Islet of Langerhans (tissue), 1 donor: ENCODE measurements around the gene MAGI1.
A peak's percentile ranks its signal among the peaks of the same experiment; 100 is the strongest.
"Not testable (repeated sequence)": the region's sequence is repeated elsewhere in the genome, so short reads cannot be mapped to it uniquely, and the experiment has no call there.

Source experiments
- FAIRE-seq: peaks from one replicate; lab custom pipeline; 2011; peaks lifted over from hg19 to GRCh38; lab: Jason Lieb, UNC

Gene MAGI1

GRCh38 chr3:65873028-65873427, 165.7 kb downstream of the MAGI1 start:
- peak; percentile 43 for FAIRE-seq

GRCh38 chr3:65871305-65872141, 167.2 kb downstream of the MAGI1 start:
- FAIRE-seq: peak; percentile 77

GRCh38 chr3:65869798-65870197, 168.9 kb downstream of the MAGI1 start:
- FAIRE-seq: no peak

GRCh38 chr3:65867463-65868210, 171.1 kb downstream of the MAGI1 start:
- no peak for FAIRE-seq

GRCh38 chr3:65864357-65864904, 174.3 kb downstream of the MAGI1 start:
- no peak for FAIRE-seq

- FAIRE-seq: no peak
Observed at GRCh38 chr3:65861718-65862117, 177.0 kb downstream of the MAGI1 start.

- FAIRE-seq: not testable (repeated sequence)
Observed at GRCh38 chr3:65859612-65860011, 179.1 kb downstream of the MAGI1 start.

- no peak for FAIRE-seq
Observed at GRCh38 chr3:65858749-65859148, 180.0 kb downstream of the MAGI1 start.

- no peak for FAIRE-seq
Observed at GRCh38 chr3:65857327-65857726, 181.4 kb downstream of the MAGI1 start.

- FAIRE-seq: no peak
Observed at GRCh38 chr3:65856907-65857306, 181.8 kb downstream of the MAGI1 start.

GRCh38 chr3:65855370-65856100, 183.2 kb downstream of the MAGI1 start:
- no peak for FAIRE-seq

GRCh38 chr3:65854606-65855304, 184.0 kb downstream of the MAGI1 start:
- FAIRE-seq: peak; percentile 24

- no peak for FAIRE-seq
Observed at GRCh38 chr3:65851827-65852226, 186.9 kb downstream of the MAGI1 start.

GRCh38 chr3:65850261-65850660, 188.5 kb downstream of the MAGI1 start:
- FAIRE-seq: no peak

- FAIRE-seq: no peak
Observed at GRCh38 chr3:65848024-65848423, 190.7 kb downstream of the MAGI1 start.

- FAIRE-seq: no peak
Observed at GRCh38 chr3:65846936-65847335, 191.8 kb downstream of the MAGI1 start.

- no peak for FAIRE-seq
Observed at GRCh38 chr3:65844370-65844769, 194.3 kb downstream of the MAGI1 start.

GRCh38 chr3:65843732-65844131, 195.0 kb downstream of the MAGI1 start:
- FAIRE-seq: no peak

GRCh38 chr3:65837604-65838003, 201.1 kb downstream of the MAGI1 start:
- FAIRE-seq: no peak

GRCh38 chr3:65836047-65836446, 202.7 kb downstream of the MAGI1 start:
- no peak for FAIRE-seq

- peak; percentile 21 for FAIRE-seq
Observed at GRCh38 chr3:65833761-65834505, 204.8 kb downstream of the MAGI1 start.
